Measurements from ENCODE around the gene RPLP2. TPM values are rescaled to one million over a fixed set of nuclear protein-coding genes. Genes with fewer than 3 reads are reported as not detected.

RPLP2 gene
- total RNA-seq, 3 donors from 2014 or later (not counting 1 experiment from before 2014, with no cell fraction given): 1,482 to 1,846 (median 1,534) TPM

- Histone ChIP-seq H3K27me3 (ENCODE audit: control insufficient read depth, insufficient read depth, low read length) (peaks cover 8% of the 10 kb centered on the region), H3K4me1 (ENCODE audit: control insufficient read depth, insufficient read depth, low read length) (peaks cover 22% of the 10 kb centered on the region), H3K27ac (ENCODE audit: low read length) (no peak within 1 kb of the TSS), H3K36me3 (ENCODE audit: control insufficient read depth, insufficient read depth, low read length) (peaks cover 24% of the 10 kb centered on the region), H3K9me3 (ENCODE audit: control insufficient read depth, insufficient read depth, low read length) (no peaks in the 10 kb centered on the region), H3K4me3 (ENCODE audit: low read length) (no peak within 1 kb of the TSS)
- no peak for TF ChIP-seq CTCF (IDR thresholded peaks at IDR 0.05)
- ATAC-seq (peak in 2 of 3 donors; percentile 31 to 52), DNase-seq (peak in 1 of 2 donors; percentile 67)
- H3K9me3 Mint-ChIP-seq: no peaks in the 10 kb centered on the region
- H3K27ac Mint-ChIP-seq: no peak within 1 kb of the TSS
- H3K4me3 Mint-ChIP-seq: no peak within 1 kb of the TSS
- no peaks in the 10 kb centered on the region for H3K27me3 Mint-ChIP-seq (ENCODE audit: low read depth in 2 of 2)
- WGBS (ENCODE audit: insufficient coverage): 9% methylated on average over 44 of the region's 44 CpGs
- intact Hi-C loops (cut with micrococcal nuclease): no loop called here
- peaks cover 0 to 6% of the 10 kb centered on the region in 2 donors for H3K4me1 Mint-ChIP-seq
- no peaks in the 10 kb centered on the region for H3K36me3 Mint-ChIP-seq
Measured at GRCh38 chr11:789943-790342, 19.8 kb upstream of the RPLP2 start, which contains the start of gene CEND1. Gene CEND1, minus strand, starts transcription at chr11:790090. Its CDS starts 1,514 bp downstream, at chr11:788576.

GRCh38 chr11:790721-791564, 18.8 kb upstream of the RPLP2 start:
- no peak for DNase-seq
- Mint-ChIP-seq H3K4me1 (peaks cover 0 to 4% of the 10 kb centered on the region in 2 donors), H3K9me3 (no peaks in the 10 kb centered on the region), H3K27me3 (ENCODE audit: low read depth in 2 of 2) (no peaks in the 10 kb centered on the region), H3K36me3 (no peaks in the 10 kb centered on the region), H3K4me3 (no peak overlapping the region), H3K27ac (no peak overlapping the region)
- intact Hi-C loops (cut with micrococcal nuclease): no loop called here
- 90% methylated on average over 18 of the region's 18 CpGs for WGBS (ENCODE audit: insufficient coverage)
- TF ChIP-seq CTCF (IDR thresholded peaks at IDR 0.05): no peak
- Histone ChIP-seq H3K27ac (ENCODE audit: low read length) (no peak overlapping the region), H3K4me3 (ENCODE audit: low read length) (no peak overlapping the region), H3K4me1 (ENCODE audit: control insufficient read depth, insufficient read depth, low read length) (peaks cover 32% of the 10 kb centered on the region), H3K36me3 (ENCODE audit: control insufficient read depth, insufficient read depth, low read length) (peaks cover 24% of the 10 kb centered on the region), H3K27me3 (ENCODE audit: control insufficient read depth, insufficient read depth, low read length) (peaks cover 8% of the 10 kb centered on the region), H3K9me3 (ENCODE audit: control insufficient read depth, insufficient read depth, low read length) (no peaks in the 10 kb centered on the region)
- no peak for ATAC-seq

DNA sequence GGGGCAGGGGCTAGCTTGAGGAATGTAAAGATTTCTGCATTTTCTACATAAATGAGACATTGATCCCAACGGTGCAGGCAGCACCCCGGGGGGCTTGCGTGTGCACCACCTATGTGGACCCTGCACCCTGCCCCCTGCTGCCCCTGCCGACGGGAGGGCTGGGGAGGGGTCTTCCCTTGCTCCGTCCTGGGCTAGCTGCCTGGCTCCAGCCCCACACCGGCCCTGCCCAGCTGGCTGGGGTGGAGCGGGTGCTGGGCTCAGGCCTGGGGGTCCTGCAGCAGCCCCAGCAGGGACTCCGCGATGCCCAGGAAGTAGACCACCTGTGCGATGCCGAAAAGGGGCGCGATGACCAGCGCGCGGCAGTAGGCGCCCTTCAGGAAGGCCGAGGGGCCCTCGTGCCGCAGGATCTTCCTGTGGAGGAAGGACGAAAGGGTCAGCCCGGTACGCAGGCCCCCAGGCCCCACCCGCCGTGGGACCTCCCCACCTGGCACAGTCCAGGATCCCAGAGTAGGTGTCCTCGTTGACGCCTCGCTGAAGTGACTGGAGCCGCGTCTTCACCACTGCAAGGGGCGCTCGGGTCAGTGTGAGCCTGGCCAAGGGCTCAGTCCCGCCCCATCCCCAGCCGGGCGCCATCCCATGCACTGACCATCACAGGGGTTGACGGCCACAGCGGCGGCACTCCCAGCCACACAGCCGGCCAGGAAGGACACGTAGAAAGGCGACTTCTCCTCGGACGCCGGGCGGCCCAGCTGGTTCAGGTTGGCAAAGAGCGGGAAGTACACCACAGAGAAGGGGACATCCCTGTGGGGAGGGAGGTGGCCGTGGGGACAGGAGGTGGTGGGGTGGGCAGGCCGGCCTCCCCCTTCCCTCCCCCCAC, 17.9 kb upstream of the RPLP2 start:
- Mint-ChIP-seq H3K27ac (no peak overlapping the region), H3K4me1 (peaks cover 0 to 12% of the 10 kb centered on the region in 2 donors), H3K36me3 (no peaks in the 10 kb centered on the region), H3K27me3 (ENCODE audit: low read depth in 2 of 2) (no peaks in the 10 kb centered on the region), H3K9me3 (no peaks in the 10 kb centered on the region), H3K4me3 (no peak overlapping the region)
- intact Hi-C loops (cut with micrococcal nuclease): no loop called here
- no peak overlapping the region for H3K4me3 ChIP-seq (ENCODE audit: low read length)
- TF ChIP-seq CTCF (IDR thresholded peaks at IDR 0.05): no peak
- H3K27ac ChIP-seq (ENCODE audit: low read length): no peak overlapping the region
- 97% methylated on average over 47 of the region's 49 CpGs for WGBS (ENCODE audit: insufficient coverage)
- no peak for DNase-seq
- H3K27me3 ChIP-seq (ENCODE audit: control insufficient read depth, insufficient read depth, low read length): peaks cover 8% of the 10 kb centered on the region
- peaks cover 24% of the 10 kb centered on the region for H3K36me3 ChIP-seq (ENCODE audit: control insufficient read depth, insufficient read depth, low read length)
- H3K9me3 ChIP-seq (ENCODE audit: control insufficient read depth, insufficient read depth, low read length): no peaks in the 10 kb centered on the region
- ATAC-seq: no peak
- H3K4me1 ChIP-seq (ENCODE audit: control insufficient read depth, insufficient read depth, low read length): peaks cover 41% of the 10 kb centered on the region
